GM10266 (cell line): ENCODE results near the gene LRTM2.

Experiments used
- DNase-seq: peaks from one replicate; pipeline ENCODE4 v3.0.0; 2012; ENCODE audit errors: extremely low spot score
- TF ChIP-seq, protein P1 (sequence below): IDR thresholded peaks from 2 replicates; pipeline ENCODE4 v1.5.1; 2012; ENCODE audit warnings: mild to moderate bottlenecking, low read depth; ENCODE audit not compliant: control insufficient read depth, insufficient read depth; ENCODE audit errors: missing control alignments

The LRTM2 gene

DNA sequence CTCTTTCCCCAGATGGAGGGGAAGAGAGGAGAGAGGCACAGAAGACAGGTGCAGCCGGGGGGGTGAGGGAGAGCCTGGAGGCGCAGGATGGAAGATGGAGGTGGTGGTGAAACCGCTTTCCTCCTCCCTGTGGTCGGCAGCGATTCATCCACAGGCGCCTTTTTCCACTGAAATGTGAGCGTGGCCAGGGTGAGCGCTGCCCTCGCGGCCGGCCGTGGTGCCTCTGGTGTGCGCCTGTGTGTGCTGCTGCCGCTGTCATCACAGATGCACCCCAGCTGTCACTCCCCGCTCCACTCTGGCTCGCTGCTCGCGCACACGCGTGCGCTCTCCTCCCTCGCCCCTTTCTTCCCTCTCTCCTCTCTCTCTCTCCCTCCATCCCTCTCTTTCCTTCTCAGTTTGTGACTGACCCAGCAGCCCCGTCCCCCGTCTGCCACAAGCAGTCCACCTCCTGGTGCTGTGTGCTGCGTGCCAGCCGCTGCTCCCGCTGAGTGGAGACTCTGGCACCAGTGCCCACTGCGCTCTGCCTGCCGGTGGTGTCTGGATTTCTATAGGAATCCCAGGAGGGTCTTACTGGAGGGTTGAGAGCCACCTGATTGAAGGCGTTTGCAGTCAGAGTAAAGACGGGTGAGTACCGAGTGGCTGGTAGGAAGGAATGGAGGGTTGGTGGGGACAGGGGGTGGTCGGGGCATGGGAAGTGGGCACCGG, at the start of gene LRTM2:
TSS of gene LRTM2 (plus strand) at position 375 of the 705 bp plus-strand sequence. CDS start 7,584 bp downstream, outside the sequence.
- TF ChIP-seq, protein P1, sequence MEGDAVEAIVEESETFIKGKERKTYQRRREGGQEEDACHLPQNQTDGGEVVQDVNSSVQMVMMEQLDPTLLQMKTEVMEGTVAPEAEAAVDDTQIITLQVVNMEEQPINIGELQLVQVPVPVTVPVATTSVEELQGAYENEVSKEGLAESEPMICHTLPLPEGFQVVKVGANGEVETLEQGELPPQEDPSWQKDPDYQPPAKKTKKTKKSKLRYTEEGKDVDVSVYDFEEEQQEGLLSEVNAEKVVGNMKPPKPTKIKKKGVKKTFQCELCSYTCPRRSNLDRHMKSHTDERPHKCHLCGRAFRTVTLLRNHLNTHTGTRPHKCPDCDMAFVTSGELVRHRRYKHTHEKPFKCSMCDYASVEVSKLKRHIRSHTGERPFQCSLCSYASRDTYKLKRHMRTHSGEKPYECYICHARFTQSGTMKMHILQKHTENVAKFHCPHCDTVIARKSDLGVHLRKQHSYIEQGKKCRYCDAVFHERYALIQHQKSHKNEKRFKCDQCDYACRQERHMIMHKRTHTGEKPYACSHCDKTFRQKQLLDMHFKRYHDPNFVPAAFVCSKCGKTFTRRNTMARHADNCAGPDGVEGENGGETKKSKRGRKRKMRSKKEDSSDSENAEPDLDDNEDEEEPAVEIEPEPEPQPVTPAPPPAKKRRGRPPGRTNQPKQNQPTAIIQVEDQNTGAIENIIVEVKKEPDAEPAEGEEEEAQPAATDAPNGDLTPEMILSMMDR, result no peak
- DNase-seq, result no peak

DNA sequence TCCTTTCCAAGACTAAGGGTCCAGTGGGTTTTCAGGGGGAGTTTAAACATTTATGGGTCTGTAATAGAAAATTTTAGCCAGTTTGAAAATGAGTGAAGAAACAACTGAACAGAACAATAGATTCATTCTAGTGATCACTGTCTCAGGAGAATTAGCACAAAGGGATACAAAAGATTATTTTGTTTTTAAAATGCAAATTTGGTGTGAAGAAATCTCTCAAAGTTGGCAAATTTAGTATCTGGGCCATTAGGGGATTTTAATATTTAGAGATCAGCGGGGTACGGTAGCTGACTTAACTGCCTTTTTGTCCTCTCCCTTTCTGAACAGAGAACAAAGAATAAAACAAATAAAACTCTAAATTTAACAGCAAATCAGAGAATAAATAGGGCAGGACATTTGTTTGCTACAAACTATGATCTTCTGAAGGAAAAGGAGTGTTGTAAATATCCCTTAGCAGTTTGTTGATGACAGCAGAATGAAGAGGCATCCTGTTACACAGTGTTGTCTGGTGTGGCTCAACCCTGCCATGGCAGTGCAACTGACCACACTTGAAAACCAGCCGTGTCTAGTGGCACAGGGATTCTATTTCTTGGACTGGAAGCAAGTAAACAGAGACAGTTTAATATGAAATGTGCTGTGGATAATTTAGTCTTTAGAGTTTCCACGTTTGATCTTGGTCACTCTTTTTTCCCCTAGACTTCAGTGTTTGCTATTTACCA, 46.3 kb upstream of the LRTM2 start:
- DNase-seq, result no peak
- TF ChIP-seq, protein P1, result no peak

DNA sequence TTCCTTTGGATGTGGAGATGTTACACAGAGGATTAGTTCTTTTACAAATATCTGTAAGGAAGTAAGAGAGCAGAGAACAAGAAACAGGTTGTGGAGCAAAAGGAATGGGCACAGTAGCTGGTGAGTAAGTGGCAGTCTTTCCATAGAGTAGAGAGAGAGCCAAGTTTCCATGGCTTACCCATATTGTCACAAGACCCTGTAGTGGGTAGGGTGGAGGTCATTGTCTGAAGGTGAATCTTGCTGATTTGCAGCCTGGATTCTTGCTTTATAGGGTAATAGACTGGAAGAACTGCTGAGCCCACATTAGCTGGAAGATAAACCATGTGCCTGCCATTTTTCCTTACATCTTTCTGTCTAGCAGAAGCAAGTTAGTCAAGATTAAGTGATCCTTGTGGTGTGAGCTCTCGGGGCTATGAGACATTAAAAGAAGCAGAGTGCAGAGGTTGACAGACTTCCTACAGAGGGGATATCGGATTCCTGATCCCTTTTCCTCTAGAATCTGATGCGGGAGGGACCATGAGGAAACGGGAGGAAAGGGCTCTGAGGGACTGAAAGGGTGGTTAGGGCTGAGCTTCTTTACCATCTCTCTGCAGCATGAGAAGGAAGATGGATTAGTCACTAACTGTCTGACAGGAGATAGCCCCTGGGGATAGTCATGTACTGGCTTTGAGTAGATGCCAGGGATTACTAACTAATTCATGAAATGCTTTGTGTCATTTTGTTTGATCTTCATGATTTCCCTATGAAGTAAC, 44.0 kb upstream of the LRTM2 start:
- TF ChIP-seq, protein P1, result no peak
- DNase-seq, result no peak

DNA sequence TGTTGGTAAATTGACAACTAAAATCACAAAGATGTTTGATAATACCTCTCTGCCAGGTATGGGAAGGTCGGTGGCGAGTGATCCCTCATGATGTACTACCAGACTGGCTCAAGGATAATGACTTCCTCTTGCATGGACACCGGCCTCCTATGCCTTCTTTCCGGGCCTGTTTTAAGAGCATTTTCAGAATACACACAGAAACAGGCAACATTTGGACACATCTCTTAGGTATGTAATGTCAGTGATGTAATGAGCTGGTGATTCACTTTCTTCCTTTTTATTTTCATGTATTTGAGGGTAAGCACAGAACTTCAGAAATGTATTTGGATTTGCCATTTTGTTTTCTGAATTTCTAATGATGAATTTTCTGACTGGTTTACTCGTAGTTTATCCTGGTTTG, 42.6 kb upstream of the LRTM2 start:
- TF ChIP-seq, protein P1, result no peak

DNA sequence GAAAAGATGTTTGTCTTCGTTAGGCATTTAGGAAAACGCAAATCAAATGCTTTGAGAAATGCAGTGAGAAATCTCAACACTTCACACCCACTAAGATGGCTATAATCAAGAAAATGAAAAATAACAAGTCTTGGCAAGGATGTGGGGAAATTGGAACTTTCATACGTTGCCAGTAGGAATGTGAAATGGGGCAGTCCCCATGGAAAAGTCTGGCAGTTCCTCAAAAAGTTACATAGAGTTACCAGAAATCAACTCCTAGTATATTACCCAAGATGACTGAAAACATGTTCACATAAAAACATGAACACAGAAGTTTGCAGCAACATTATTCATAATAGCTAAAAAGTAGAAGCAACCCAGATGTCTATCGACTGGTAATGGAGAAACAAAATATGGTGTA, 41.5 kb upstream of the LRTM2 start:
- TF ChIP-seq, protein P1, result no peak
- DNase-seq, result no peak

More for the DNA sequence above, 42.6 kb upstream of the LRTM2 start:
- DNase-seq, result no peak

DNA sequence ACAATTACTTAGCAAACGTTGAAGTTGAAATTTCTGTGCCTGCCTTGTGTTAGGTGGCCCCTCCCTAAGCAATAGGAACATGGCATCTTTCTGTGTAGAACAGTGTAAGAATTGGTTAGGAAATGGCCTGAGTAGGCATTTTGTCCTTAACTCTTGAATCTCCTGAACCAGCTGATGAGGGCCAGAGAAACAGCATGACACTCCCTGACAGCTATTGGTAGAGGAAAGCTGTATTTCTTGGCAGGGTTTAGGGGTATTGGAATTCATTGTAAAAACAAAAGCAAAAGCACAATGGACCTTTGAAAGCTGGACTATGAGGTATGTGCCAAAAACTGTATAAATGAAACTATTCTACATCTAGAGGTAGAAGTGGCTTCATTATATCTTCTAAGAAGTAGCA, 40.6 kb upstream of the LRTM2 start:
- TF ChIP-seq, protein P1, result no peak

More for the DNA sequence above, 40.6 kb upstream of the LRTM2 start:
- no peak for DNase-seq
